Measurements from ENCODE around the gene CFAP74.
"Not testable (repeated sequence)": the region's sequence is repeated elsewhere in the genome, so short reads cannot be mapped to it uniquely, and the experiment has no call there.

CFAP74 gene

DNA sequence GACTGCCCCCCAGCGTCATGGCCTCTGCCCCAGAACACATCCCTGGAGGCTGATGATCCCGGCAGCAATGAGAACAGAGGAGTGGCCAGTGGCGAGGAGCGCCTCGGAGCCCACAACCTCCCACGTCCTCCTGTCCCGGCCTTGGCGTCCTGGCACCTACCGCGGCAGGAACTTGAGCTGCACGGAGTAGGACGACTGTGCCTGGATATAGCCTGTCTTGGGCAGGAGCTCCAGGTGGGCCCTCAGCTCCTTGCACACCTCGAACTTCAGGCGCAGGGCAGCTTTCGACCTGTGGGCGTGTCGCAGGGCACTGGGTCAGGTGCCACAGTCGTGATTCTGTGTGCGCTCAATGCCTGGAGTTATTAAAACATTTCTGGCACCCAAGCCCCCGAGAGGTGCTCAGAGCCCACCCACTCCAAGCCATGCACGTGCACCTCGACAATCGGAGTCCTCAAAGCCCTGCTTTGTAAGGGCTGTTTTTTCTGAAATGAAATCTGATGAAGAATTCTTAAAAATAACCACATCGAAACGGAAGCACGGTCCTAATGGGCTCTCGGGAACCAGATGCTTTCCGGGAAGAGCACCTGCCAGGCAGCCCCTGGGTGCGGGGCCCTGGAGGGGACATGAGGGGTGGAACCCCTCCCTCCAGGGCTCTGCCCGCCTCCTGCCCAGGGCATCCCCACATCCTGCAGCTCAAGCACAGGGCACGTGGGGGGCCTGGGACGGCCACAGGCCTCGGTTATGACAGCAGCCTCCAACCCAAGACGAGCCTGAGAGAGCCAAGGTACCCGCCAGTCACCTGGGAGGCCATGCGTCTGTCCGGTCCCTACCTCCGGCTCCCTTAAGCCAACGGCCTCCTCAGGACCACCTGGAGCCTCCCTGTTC lies 61.5 kb downstream of the CFAP74 start:
- Histone ChIP-seq H3K9ac (ENCODE audit: low read depth, low read length) (no peak overlapping the region), H3K4me1 (ENCODE audit: insufficient read depth, low read length) (peaks cover 5% of the 10 kb centered on the region; the same call in 1 of the 2 replicates), H3K9me3 (ENCODE audit: control insufficient read depth, insufficient read depth, low read length) (no peaks in the 10 kb centered on the region), H3K36me3 (ENCODE audit: insufficient read depth, low read length) (no peaks in the 10 kb centered on the region)

DNA sequence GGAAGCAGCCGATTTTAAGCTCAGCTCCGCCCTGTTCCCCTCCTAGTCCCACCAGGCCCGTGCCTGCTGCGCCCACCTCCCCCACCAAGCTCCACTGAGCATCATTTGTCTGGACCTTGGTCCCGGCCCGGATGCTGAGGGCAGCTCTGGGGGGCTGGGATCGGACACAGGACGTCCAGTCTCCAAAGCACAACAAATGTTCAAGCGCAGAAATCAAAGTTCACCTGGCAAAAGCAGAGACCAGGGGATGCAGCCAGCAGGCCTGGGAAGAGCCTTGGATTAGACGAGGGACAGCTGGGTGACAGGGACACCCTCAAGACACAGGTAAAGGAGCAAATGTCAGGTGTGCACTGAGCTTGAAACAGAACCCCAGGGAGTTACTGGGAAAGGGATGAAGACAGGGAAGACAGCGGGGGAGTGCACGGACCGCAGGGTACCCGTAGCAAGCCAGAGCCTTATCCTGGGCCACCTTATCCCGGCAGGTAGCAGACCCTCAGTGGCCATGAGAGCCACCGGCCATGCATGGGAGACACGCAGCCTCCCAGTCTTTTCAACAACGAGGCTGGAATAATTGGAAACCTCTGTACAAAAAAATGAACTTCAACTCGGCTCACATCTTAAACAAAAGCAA lies 62.3 kb downstream of the CFAP74 start:
- no peak overlapping the region for H3K9ac ChIP-seq (ENCODE audit: low read depth, low read length)
- H3K9me3 ChIP-seq (ENCODE audit: control insufficient read depth, insufficient read depth, low read length): no peaks in the 10 kb centered on the region
- peaks cover 5% of the 10 kb centered on the region; the same call in 1 of the 2 replicates for H3K4me1 ChIP-seq (ENCODE audit: insufficient read depth, low read length)
- no peaks in the 10 kb centered on the region for H3K36me3 ChIP-seq (ENCODE audit: insufficient read depth, low read length)

DNA sequence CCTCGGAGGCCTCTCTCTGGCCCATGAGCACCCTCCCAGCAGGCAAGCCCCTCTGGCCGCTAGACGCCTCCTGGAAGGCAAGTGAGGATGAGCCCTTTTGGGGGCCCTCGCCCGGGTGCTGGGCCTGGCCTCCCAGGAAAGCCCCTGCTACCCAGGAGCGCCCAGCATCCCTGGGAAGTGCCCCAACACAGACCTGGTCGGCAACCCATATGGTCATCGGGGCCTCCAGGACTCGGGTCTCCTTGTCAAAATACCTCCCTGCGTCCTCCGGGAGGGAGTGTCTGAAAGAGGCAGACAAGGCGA lies 63.5 kb downstream of the CFAP74 start:
- Histone ChIP-seq H3K9ac (ENCODE audit: low read depth, low read length) (no peak overlapping the region), H3K4me1 (ENCODE audit: insufficient read depth, low read length) (peaks cover 5% of the 10 kb centered on the region; the same call in 1 of the 2 replicates), H3K36me3 (ENCODE audit: insufficient read depth, low read length) (no peaks in the 10 kb centered on the region), H3K9me3 (ENCODE audit: control insufficient read depth, insufficient read depth, low read length) (no peaks in the 10 kb centered on the region)

DNA sequence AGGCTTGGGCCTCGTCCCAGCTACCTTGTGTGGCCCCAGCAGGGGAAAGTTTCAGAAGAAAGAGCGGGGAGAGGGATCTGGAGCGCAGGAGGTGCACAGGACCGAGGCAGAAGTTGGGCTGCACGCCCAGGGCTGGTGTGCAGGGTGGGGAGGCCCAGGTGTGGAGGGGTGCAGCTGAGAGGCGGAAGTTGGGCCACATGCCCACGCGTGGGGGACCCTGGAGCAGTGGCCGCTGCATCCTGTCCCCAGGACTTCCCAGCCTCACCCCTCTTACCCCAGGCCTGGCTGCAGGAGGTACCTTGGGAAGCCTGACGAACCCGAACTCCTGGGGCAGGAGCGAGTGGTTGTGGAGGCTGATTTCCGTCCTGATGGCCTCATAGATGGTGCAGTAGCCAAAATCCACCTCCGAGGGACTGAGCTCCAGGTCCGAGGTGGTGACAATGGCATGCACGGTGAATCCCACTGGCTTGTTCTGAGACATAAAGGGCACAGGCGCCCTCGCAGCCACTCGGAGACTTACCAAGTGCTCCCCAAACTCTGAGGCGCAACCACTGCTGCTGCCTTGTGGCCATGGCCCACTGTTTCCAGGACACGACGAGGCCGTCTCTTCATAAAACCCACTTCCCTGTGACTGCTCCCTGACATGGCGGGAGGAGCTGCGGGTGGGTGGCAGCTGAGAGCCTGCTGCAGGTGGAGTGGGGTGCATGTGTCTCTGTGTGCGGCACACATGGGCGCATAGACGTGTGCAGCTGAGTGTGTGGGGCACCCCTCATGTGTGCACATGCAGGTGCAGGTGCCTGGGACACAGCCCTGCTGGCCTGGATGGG lies 64.1 kb downstream of the CFAP74 start:
- Histone ChIP-seq H3K9ac (ENCODE audit: low read depth, low read length) (no peak overlapping the region), H3K4me1 (ENCODE audit: insufficient read depth, low read length) (peaks cover 5% of the 10 kb centered on the region; the same call in 1 of the 2 replicates), H3K9me3 (ENCODE audit: control insufficient read depth, insufficient read depth, low read length) (no peaks in the 10 kb centered on the region), H3K36me3 (ENCODE audit: insufficient read depth, low read length) (no peaks in the 10 kb centered on the region)

DNA sequence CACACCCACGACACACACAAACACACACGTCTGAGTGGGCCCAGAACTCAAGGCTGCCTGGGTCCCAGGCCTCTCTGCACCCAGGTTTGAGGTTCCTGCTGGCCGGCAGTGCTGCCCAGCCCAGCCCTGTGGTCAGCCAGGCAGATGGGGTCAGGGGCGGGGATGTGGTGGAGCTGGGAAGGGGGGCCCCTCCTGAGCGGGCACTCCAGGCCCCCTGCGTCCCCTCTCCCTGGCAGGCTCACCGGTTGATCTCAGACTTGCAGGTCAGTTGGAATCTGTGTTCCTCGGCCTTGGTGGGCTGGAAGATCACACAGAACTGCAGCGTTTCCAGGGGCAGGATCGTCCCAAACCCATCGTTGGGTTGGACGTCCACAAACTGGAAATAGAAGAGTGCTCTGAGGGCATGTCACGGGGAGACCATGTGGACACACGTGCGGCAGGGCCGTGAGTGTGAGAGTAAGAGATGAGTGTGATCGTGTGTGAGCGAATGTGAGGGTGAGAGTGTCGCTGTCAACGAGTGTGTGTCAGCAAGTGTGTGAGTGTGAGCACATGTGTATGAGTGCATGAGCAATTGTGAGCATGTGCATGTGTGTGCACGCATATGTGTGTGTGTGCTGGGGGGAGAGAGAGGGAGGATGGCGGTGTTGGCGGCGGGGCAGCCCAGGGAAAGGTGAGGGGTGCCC lies 64.8 kb downstream of the CFAP74 start:
- H3K9me3 ChIP-seq (ENCODE audit: control insufficient read depth, insufficient read depth, low read length): no peaks in the 10 kb centered on the region
- H3K4me1 ChIP-seq (ENCODE audit: insufficient read depth, low read length): peaks cover 4% of the 10 kb centered on the region; the same call in 1 of the 2 replicates
- H3K36me3 ChIP-seq (ENCODE audit: insufficient read depth, low read length): no peaks in the 10 kb centered on the region
- H3K9ac ChIP-seq (ENCODE audit: low read depth, low read length): no peak overlapping the region

DNA sequence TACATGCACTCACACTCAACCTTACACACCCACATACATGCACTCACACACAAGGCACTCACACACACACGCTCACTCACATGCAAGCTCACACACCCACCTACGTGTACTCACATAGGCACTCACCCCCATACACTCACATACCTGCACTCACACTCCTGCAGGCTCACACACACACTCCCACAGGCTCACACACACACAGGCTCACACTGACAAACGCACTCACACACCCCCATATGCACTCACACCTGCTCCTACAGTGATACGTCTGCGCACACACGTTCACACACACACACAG lies 65.4 kb downstream of the CFAP74 start:
- Histone ChIP-seq H3K36me3 (ENCODE audit: insufficient read depth, low read length) (no peaks in the 10 kb centered on the region), H3K9me3 (ENCODE audit: control insufficient read depth, insufficient read depth, low read length) (no peaks in the 10 kb centered on the region), H3K4me1 (ENCODE audit: insufficient read depth, low read length) (no peaks in the 10 kb centered on the region), H3K9ac (ENCODE audit: low read depth, low read length) (no peak overlapping the region)

DNA sequence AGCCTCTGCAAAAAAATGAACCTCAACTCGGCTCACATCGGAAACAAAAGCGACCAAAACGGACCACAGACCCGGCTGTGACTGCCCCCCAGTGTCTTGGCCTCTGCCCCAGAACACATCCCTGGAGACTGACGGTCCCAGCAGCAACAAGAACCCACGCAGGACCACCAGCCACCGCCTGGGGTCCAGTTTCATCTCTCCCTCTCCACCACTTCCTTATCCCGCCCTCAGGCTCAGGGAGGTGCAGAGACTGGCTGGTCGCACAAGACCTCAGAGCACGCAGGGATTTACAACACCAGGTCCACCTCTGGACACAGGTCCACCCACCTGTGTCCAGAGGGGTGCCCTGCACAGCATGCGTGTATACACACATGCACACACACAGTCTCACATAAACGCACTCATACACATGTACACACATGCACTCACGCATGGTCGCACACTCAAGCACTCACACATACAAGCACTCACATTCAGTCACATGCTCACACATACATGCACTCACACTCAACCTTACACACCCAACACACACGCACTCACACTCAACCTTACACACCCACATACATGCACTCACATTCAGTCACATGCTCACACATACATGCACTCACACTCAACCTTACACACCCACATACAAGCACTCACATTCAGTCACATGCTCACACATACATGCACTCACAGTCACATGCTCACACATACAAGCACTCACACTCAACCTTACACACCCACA lies 65.9 kb downstream of the CFAP74 start:
- no peaks in the 10 kb centered on the region for H3K4me1 ChIP-seq (ENCODE audit: insufficient read depth, low read length)
- no peak overlapping the region for H3K9ac ChIP-seq (ENCODE audit: low read depth, low read length)
- no peaks in the 10 kb centered on the region for H3K9me3 ChIP-seq (ENCODE audit: control insufficient read depth, insufficient read depth, low read length)
- H3K36me3 ChIP-seq (ENCODE audit: insufficient read depth, low read length): no peaks in the 10 kb centered on the region

DNA sequence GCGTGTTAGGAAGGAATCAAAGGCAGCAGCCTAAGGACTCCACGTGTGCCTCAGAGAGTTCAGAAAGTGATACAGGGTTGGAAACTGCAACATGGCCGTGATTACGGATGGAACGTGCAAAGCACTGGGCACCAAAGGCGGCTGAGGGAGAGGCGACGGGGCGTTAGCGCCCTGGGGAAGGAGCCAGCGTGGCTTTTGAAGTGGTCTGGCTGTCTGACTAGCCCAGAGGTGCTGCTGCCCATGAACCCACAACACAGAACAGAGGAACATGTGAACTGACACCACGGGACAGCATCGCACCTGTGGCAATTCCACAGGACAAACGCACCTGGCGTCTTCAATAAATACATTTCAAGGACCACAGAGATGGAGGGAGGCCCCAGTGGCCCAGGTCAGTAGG lies 66.5 kb downstream of the CFAP74 start:
- no peaks in the 10 kb centered on the region for H3K9me3 ChIP-seq (ENCODE audit: control insufficient read depth, insufficient read depth, low read length)
- H3K4me1 ChIP-seq (ENCODE audit: insufficient read depth, low read length): no peaks in the 10 kb centered on the region
- no peak overlapping the region for H3K9ac ChIP-seq (ENCODE audit: low read depth, low read length)
- no peaks in the 10 kb centered on the region for H3K36me3 ChIP-seq (ENCODE audit: insufficient read depth, low read length)

DNA sequence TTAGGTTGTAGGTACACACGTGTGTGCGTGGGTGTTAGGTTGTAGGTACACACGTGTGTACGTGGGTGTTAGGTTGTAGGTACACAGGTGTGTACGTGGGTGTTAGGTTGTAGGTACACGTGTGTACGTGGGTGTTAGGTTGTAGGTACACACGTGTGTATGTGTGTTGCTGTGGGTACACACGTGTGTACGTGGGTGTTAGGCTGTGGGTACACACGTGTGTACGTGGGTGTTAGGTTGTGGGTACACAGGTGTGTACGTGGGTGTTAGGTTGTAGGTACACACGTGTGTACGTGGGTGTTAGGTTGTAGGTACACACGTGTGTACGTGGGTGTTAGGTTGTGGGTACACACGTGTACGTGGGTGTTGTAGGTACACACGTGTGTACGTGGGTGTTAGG lies 68.7 kb downstream of the CFAP74 start:
- not testable (repeated sequence) for H3K9ac ChIP-seq (ENCODE audit: low read depth, low read length); H3K4me1 ChIP-seq (ENCODE audit: insufficient read depth, low read length); H3K9me3 ChIP-seq (ENCODE audit: control insufficient read depth, insufficient read depth, low read length); H3K36me3 ChIP-seq (ENCODE audit: insufficient read depth, low read length)

DNA sequence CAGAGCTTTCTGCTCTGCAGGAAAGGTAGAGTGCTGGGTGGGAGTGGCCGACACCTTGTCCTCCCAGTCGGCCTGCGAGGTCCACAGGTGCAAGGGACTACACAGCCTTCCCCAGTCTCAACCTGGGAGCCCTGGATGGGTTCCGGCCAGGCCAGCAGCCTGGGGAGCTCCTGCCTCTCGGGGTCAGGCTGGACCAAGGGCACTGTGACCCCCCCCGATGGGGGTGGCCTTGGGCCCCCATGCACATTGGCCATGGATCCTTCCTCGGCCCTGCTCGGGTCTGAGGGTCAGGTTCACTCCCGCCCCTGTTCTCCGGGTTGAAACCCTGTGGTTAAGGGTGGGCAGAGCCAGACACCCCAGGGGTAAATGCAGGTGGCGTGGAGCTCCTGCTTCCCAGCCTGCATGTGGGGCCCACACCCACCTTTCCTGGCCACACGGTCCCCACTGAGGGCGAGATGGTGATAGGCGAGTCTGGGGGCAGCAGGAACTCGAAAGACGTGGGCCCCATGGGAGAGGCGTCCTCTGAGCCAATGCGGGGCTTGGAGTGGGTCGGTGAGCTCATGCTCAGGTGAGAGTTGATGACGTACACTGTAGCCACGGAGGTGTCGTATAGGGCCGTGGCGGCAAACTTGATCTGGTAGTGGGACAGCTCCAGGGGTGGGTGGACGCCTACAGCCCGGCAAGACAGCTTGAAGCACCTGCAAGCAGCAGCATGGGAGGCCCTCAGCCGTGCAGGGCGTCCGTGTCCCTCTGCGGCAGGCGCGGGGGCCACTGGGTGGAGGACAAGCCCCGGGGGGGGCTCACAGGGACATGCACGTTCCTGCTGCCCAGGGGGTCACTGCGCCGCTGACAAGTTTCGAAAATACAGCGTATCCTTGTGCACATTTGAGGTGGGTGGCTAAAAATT lies 73.7 kb downstream of the CFAP74 start:
- Histone ChIP-seq H3K36me3 (ENCODE audit: insufficient read depth, low read length) (no peaks in the 10 kb centered on the region), H3K9ac (ENCODE audit: low read depth, low read length) (no peak overlapping the region), H3K4me1 (ENCODE audit: insufficient read depth, low read length) (no peaks in the 10 kb centered on the region), H3K9me3 (ENCODE audit: control insufficient read depth, insufficient read depth, low read length) (no peaks in the 10 kb centered on the region)

DNA sequence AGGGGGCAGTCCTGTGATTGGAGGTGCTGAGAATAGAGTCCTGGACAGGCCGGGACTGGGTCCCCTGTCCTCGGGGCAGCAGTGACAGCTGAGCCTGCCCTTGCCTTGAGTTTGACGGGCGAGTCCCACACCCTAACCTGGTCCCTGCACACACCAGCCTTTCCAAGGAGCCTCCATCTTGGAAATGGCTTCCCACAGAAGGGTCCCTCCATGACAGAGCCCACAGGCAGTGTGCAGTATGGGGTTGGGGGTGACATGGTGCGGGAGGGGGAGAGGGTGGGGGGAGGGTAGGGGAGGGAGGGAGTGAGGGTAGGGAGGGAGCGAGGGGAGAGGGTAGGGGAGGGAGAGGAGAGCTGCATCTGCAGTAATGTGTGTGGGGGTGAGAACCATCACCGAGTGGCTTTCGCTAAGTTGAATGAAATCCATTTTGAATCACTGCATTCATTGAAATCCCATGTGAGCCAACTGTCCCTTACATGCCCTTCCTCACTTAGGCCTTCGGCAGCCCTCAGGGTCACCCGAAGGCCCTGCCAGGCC lies 74.4 kb downstream of the CFAP74 start:
- H3K9ac ChIP-seq (ENCODE audit: low read depth, low read length): no peak overlapping the region
- H3K36me3 ChIP-seq (ENCODE audit: insufficient read depth, low read length): no peaks in the 10 kb centered on the region
- H3K4me1 ChIP-seq (ENCODE audit: insufficient read depth, low read length): no peaks in the 10 kb centered on the region
- H3K9me3 ChIP-seq (ENCODE audit: control insufficient read depth, insufficient read depth, low read length): no peaks in the 10 kb centered on the region

DNA sequence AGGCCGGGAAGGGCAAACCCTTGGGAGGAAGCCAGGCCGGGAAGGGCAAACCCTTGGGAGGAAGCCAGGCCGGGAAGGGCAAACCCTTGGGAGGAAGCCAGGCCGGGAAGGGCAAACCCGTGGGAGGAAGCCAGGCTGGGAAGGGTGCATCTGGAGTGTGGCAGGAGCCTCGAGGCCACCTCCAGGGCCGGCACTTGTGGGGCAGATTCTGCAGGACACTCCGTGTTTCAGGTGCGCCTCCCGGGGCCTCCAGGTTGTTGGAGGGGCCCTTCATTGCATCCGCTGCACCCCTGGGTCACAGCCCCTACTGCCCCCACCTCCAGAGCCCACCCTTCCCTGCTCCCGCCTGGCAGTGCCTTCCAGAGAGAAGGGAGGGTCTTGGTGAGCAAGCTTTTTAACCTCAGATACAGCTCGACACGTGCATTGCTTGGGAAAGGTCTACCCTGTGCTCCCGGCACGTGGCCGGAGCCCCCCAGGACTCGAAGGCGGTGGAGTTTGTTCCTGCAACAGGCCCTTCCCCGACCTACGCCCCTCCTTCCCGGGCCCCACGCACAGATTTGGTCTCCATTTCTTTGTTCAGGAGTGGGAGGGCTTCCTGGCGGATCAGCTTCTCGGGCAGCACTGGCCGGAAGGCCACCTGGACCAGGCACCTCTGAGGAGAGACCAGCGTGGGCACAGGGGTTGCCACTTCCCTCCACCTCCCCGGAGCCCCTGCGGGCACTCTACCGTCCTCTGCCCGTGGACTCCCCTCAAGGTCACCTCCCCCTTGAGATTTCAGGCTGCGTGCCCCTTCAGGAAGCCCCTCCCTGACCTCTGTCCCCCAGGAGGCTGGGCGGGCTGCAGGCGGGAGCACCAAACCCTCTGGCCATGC lies 75.1 kb downstream of the CFAP74 start:
- Histone ChIP-seq H3K9me3 (ENCODE audit: control insufficient read depth, insufficient read depth, low read length) (no peaks in the 10 kb centered on the region), H3K9ac (ENCODE audit: low read depth, low read length) (no peak overlapping the region), H3K4me1 (ENCODE audit: insufficient read depth, low read length) (no peaks in the 10 kb centered on the region; the same call in 1 of the 2 replicates), H3K36me3 (ENCODE audit: insufficient read depth, low read length) (no peaks in the 10 kb centered on the region)

Data from ES-I3 (cell line).